ENCODE data around the gene CELSR3. TPM values are rescaled to one million over a fixed set of nuclear protein-coding genes. Genes with fewer than 3 reads are reported as not detected.
A peak's percentile ranks its signal among the peaks of the same experiment; 100 is the strongest.

The CELSR3 gene
- polyA plus RNA-seq, 2 of the 4 experiments (the other 2 are of a cell fraction): 2.2 to 4.8 TPM

DNA sequence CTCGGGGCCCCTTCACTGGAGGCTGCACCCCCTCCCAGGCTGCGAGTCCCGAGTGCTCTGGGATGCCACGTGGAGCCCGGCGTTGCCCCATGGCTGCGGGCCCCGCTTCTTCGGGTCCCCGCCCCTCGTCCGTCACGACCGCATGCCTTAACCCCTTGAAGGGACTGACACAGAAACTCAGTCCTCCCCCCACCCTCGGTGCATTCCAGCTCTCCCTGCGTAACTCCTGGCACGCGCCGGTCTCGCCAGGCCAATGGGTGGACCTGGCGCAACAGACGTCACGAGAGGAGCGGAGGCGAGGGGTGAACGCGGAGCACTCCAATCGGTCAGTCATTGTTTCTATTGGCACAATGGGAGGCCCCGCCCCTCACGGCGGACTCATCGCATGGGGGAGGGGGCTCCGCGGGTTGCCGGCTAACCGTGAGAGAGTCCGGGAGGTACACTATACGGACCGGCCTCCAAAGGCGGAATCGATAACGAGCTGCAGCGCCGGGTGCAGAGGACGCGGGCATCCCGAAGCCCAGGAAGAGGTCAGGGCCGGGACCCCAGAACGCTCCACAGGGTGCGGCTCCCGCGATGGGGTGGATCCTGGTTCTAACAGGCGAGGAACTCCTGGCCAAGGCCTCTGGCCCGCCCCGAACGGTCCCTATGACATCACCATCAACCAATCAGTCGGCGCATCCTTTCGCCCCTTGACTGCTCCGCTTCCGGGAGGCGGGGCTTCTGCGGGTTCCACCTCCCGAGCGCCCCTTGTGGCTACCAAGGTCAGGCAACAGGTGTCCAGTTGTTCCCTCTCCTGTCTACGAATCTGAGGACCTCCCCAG, 1.0 kb upstream of the CELSR3 start (continued):
- TF ChIP-seq RARB (CRISPR knock-in tag; IDR thresholded peaks at IDR 0.05) (no peak), EP300 (IDR thresholded peaks at IDR 0.05) (0 out of 5 replicates have a peak, but pooled peaks of 1 of the 2 experiments have one; percentile 15), ZNF302 (CRISPR knock-in tag; IDR thresholded peaks at IDR 0.05) (no peak), HOXA7 (CRISPR knock-in tag; IDR thresholded peaks at IDR 0.05) (peak; percentile 69; the same call in 1 of the 2 replicates), RAD21 (conservative IDR thresholded peaks at IDR 0.05 in 1 of 2, IDR thresholded peaks at IDR 0.05 in 1 of 2) (no peak; a peak in 1 of 5 replicates), KDM1A (IDR thresholded peaks at IDR 0.05; ENCODE audit: low read depth) (no peak), EHF (CRISPR knock-in tag; IDR thresholded peaks at IDR 0.05) (no peak), ESRRA (IDR thresholded peaks at IDR 0.05; ENCODE audit: borderline replicate concordance, low read length) (no peak), FOXS1 (CRISPR knock-in tag; IDR thresholded peaks at IDR 0.05) (no peak), TP53 (CRISPR knock-in tag; IDR thresholded peaks at IDR 0.05) (0 out of 2 replicates have a peak, but pooled peaks have one; percentile 78), POLR2AphosphoS2 (conservative IDR thresholded peaks at IDR 0.05; ENCODE audit: low read length) (no peak), HDAC2 (IDR thresholded peaks at IDR 0.05) (no peak), MAZ (IDR thresholded peaks at IDR 0.05; ENCODE audit: borderline replicate concordance, low read depth, low read length) (0 out of 2 replicates have a peak, but pooled peaks have one; percentile 10), ZC3H11A (IDR thresholded peaks at IDR 0.05) (no peak), CHD4 (IDR thresholded peaks at IDR 0.05; ENCODE audit: borderline replicate concordance) (no peak), CBX2 (IDR thresholded peaks at IDR 0.05; ENCODE audit: borderline replicate concordance, low read depth) (no peak), POLR2A (IDR thresholded peaks at IDR 0.05; ENCODE audit: low read length) (peak; percentile 64), PHF8 (IDR thresholded peaks at IDR 0.05; ENCODE audit: borderline replicate concordance, low read depth) (peak; percentile 63; the same call in 1 of the 2 replicates), SREBF2 (IDR thresholded peaks at IDR 0.05) (no peak), HOXB13 (CRISPR knock-in tag; IDR thresholded peaks at IDR 0.05; ENCODE audit: low read depth) (peak; percentile 61; the same call in 1 of the 2 replicates), EHMT2 (IDR thresholded peaks at IDR 0.05; ENCODE audit: low read depth) (no peak), MYC (IDR thresholded peaks at IDR 0.05; ENCODE audit: borderline replicate concordance, low read length) (peak; percentile 98), RCOR1 (IDR thresholded peaks at IDR 0.05; ENCODE audit: low read depth, low read length) (no peak), RFX5 (IDR thresholded peaks at IDR 0.05) (peak; percentile 81), ZFP36 (IDR thresholded peaks at IDR 0.05; ENCODE audit: borderline replicate concordance, partially characterized antibody) (no peak), SMC3 (IDR thresholded peaks at IDR 0.05) (no peak), CHD2 (IDR thresholded peaks at IDR 0.05; ENCODE audit: low read length, partially characterized antibody) (no peak), ZSCAN20 (CRISPR knock-in tag; IDR thresholded peaks at IDR 0.05) (no peak), JUNB (IDR thresholded peaks at IDR 0.05) (no peak), NR3C1 (IDR thresholded peaks at IDR 0.05) (no peak)
- TF ChIP-seq, protein P1, sequence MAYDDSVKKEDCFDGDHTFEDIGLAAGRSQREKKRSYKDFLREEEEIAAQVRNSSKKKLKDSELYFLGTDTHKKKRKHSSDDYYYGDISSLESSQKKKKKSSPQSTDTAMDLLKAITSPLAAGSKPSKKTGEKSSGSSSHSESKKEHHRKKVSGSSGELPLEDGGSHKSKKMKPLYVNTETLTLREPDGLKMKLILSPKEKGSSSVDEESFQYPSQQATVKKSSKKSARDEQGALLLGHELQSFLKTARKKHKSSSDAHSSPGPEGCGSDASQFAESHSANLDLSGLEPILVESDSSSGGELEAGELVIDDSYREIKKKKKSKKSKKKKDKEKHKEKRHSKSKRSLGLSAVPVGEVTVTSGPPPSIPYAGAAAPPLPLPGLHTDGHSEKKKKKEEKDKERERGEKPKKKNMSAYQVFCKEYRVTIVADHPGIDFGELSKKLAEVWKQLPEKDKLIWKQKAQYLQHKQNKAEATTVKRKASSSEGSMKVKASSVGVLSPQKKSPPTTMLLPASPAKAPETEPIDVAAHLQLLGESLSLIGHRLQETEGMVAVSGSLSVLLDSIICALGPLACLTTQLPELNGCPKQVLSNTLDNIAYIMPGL (CRISPR knock-in tag; IDR thresholded peaks at IDR 0.05; ENCODE audit: borderline replicate concordance): 0 out of 2 replicates have a peak, but pooled peaks have one; percentile 20
- TF ChIP-seq, protein P2, sequence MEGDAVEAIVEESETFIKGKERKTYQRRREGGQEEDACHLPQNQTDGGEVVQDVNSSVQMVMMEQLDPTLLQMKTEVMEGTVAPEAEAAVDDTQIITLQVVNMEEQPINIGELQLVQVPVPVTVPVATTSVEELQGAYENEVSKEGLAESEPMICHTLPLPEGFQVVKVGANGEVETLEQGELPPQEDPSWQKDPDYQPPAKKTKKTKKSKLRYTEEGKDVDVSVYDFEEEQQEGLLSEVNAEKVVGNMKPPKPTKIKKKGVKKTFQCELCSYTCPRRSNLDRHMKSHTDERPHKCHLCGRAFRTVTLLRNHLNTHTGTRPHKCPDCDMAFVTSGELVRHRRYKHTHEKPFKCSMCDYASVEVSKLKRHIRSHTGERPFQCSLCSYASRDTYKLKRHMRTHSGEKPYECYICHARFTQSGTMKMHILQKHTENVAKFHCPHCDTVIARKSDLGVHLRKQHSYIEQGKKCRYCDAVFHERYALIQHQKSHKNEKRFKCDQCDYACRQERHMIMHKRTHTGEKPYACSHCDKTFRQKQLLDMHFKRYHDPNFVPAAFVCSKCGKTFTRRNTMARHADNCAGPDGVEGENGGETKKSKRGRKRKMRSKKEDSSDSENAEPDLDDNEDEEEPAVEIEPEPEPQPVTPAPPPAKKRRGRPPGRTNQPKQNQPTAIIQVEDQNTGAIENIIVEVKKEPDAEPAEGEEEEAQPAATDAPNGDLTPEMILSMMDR (IDR thresholded peaks at IDR 0.05): peak; percentile 62
- TF ChIP-seq, protein P3, sequence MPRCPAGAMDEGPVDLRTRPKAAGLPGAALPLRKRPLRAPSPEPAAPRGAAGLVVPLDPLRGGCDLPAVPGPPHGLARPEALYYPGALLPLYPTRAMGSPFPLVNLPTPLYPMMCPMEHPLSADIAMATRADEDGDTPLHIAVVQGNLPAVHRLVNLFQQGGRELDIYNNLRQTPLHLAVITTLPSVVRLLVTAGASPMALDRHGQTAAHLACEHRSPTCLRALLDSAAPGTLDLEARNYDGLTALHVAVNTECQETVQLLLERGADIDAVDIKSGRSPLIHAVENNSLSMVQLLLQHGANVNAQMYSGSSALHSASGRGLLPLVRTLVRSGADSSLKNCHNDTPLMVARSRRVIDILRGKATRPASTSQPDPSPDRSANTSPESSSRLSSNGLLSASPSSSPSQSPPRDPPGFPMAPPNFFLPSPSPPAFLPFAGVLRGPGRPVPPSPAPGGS (IDR thresholded peaks at IDR 0.05): peak; percentile 63; the same call in 1 of the 3 replicates
- TF ChIP-seq, protein P4, sequence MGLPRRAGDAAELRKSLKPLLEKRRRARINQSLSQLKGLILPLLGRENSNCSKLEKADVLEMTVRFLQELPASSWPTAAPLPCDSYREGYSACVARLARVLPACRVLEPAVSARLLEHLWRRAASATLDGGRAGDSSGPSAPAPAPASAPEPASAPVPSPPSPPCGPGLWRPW (IDR thresholded peaks at IDR 0.05): no peak
- TF ChIP-seq, protein P5, sequence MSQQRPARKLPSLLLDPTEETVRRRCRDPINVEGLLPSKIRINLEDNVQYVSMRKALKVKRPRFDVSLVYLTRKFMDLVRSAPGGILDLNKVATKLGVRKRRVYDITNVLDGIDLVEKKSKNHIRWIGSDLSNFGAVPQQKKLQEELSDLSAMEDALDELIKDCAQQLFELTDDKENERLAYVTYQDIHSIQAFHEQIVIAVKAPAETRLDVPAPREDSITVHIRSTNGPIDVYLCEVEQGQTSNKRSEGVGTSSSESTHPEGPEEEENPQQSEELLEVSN (IDR thresholded peaks at IDR 0.05; ENCODE audit: borderline replicate concordance, low read depth): peak; percentile 94
- TF ChIP-seq, protein P6, sequence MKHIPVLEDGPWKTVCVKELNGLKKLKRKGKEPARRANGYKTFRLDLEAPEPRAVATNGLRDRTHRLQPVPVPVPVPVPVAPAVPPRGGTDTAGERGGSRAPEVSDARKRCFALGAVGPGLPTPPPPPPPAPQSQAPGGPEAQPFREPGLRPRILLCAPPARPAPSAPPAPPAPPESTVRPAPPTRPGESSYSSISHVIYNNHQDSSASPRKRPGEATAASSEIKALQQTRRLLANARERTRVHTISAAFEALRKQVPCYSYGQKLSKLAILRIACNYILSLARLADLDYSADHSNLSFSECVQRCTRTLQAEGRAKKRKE (CRISPR knock-in tag; IDR thresholded peaks at IDR 0.05; ENCODE audit: low read depth): peak; percentile 80

Data from A549 (cell line).